Common myeloid progenitor, CD34-positive (primary cell): ENCODE results near the gene CENPL. TPM values are rescaled to one million over a fixed set of nuclear protein-coding genes. Genes with fewer than 3 reads are reported as not detected.

Experiments
- CTCF ChIA-PET: fragments of 350-600 bp; sonication (Branson Sonifier 250); formaldehyde crosslinking; loops from one replicate; lab custom pipeline; 2021; ENCODE audit warnings: antibody characterized with exemption; lab: Charles Lee
- POLR2A ChIA-PET: fragments of 350-600 bp; sonication (Branson Sonifier 250); formaldehyde crosslinking; loops from one replicate; lab custom pipeline; 2021; ENCODE audit warnings: antibody characterized with exemption; lab: Charles Lee
- DNase-seq, 3 donors: peaks; one replicate each; pipeline versions ENCODE4 v3.0.0 to v3.0.0-alpha.2; 2013
- H3K27ac ChIP-seq, 2 experiments: 1 replicate in 1 of 2; 2 replicates in 1 of 2; pipeline ENCODE4 v1.7.0; 2013; ENCODE audit warnings: inconsistent platforms in 2 of 2, low read length in 2 of 2, mild to moderate bottlenecking in 2 of 2, low read depth in 1 of 2, moderate library complexity in 1 of 2; ENCODE audit not compliant: severe bottlenecking in 2 of 2, insufficient read depth in 1 of 2, poor library complexity in 1 of 2
- H3K27me3 ChIP-seq, 5 experiments: replicated peaks in 2 of 5; 1 replicate in 3 of 5; 2 replicates in 2 of 5; pipeline versions ENCODE4 v1.6.1 to v1.7.0; 2013; ENCODE audit warnings: low read length in 4 of 5, mild to moderate bottlenecking in 2 of 5, moderate library complexity in 2 of 5, inconsistent platforms in 1 of 5; ENCODE audit not compliant: insufficient read depth in 5 of 5, control insufficient read depth in 4 of 5
- H3K36me3 ChIP-seq, 4 experiments: 1 replicate in 2 of 4; 2 replicates in 2 of 4; pipeline versions ENCODE4 v1.6.1 to v1.7.0; 2013; ENCODE audit warnings: low read length in 3 of 4, control low read depth in 1 of 4, mild to moderate bottlenecking in 1 of 4; ENCODE audit not compliant: control insufficient read depth in 4 of 4, insufficient read depth in 4 of 4
- H3K4me1 ChIP-seq, 4 experiments: 1 replicate in 3 of 4; 2 replicates in 1 of 4; pipeline versions ENCODE4 v1.6.1 to v1.7.1; 2013; ENCODE audit warnings: low read length in 3 of 4, mild to moderate bottlenecking in 3 of 4, control low read depth in 1 of 4, inconsistent platforms in 1 of 4, moderate library complexity in 1 of 4; ENCODE audit not compliant: control insufficient read depth in 4 of 4, insufficient read depth in 4 of 4; ENCODE audit errors: control extremely low read depth in 1 of 4
- H3K4me3 ChIP-seq, 7 experiments: 1 replicate in 4 of 7; 2 replicates in 3 of 7; pipeline versions ENCODE4 v1.5.1 to v1.7.0; 2013; ENCODE audit warnings: mild to moderate bottlenecking in 7 of 7, low read length in 6 of 7, moderate library complexity in 6 of 7, inconsistent platforms in 2 of 7, low read depth in 2 of 7, control low read depth in 1 of 7; ENCODE audit not compliant: insufficient read depth in 4 of 7, control insufficient read depth in 1 of 7; ENCODE audit errors: extremely low read depth in 1 of 7
- H3K9me3 ChIP-seq, 5 experiments: 1 replicate in 4 of 5; 2 replicates in 1 of 5; pipeline versions ENCODE4 v1.6.1 to v1.7.1; 2013; ENCODE audit warnings: low read length in 4 of 5, mild to moderate bottlenecking in 2 of 5, inconsistent platforms in 1 of 5, low read depth in 1 of 5, moderate library complexity in 1 of 5; ENCODE audit not compliant: control insufficient read depth in 4 of 5, insufficient read depth in 2 of 5; ENCODE audit errors: control extremely low read depth in 1 of 5
- WGBS: methylation state at CpG from one replicate; pipeline ENCODE4 v1.1.5; 2013; ENCODE audit not compliant: insufficient coverage; 5-methylcytosine and 5-hydroxymethylcytosine counted together
- polyA plus RNA-seq: library from polyadenylated mRNA; unstranded; fragments of 120-200 nt; gene quantifications from one replicate; pipeline ENCODE4 v1.2.1, GENCODE V29; 2013

Gene CENPL, protein sequence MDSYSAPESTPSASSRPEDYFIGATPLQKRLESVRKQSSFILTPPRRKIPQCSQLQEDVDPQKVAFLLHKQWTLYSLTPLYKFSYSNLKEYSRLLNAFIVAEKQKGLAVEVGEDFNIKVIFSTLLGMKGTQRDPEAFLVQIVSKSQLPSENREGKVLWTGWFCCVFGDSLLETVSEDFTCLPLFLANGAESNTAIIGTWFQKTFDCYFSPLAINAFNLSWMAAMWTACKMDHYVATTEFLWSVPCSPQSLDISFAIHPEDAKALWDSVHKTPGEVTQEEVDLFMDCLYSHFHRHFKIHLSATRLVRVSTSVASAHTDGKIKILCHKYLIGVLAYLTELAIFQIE
- 5.7 TPM for polyA plus RNA-seq

DNA sequence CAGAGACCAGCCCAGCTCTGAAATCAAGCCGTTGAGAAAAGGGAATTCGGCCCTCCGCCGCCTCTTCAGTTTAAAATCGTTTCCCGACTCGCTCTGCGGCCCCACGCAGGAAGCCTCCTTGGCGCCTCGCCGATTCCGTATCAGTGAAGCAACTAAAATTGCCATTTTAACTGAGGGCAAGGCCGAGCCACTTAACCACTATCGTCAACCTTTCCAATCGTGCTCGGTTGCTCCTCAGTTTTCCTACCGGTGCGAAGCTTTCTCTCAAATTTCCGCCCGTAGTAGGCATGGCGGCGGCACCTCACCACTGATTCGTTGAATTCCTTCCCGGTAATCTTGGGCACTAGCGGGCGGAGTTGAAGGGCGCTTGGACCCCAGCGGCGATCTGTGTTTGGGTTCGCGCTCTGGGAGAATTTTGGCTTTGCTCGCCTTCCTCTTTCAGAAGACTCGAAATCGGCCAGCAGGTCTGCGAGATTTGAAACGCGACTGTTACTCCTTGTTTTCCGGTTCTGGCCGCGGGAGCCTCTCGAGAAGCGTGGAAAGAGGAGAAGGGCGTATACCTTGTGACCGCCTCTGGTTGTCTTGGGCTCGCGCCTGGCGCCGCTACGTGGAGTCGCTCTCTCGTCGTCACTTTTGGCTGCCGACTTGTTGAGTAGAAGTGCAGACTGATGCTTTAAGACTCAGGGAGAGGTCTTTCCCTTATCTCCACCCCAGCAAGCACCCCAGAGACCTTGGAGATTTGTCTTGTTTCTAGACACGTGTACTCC lies at the start of gene CENPL, which contains the start of gene DARS2:
CENPL (minus strand) TSS at position 569 of the 767 bp plus-strand sequence. CDS start 13,584 bp downstream, outside the sequence.
DARS2 (plus strand) TSS at position 359 of the 767 bp plus-strand sequence. CDS start 557 bp downstream, outside the sequence.
- H3K27me3 ChIP-seq: no peaks in the 10 kb centered on the region
- POLR2A ChIA-PET: interaction anchor here (1.2 kb wide), 1 partner anchor 44 kb away, joined by 4 read pairs; no protein-coding TSS in a partner anchor
- CTCF ChIA-PET: interaction anchor here (0.7 to 2.0 kb wide), 7 partner anchors 9 to 1081 kb away, joined by 3 to 15 read pairs (median 5); no protein-coding TSS in a partner anchor
- peak within 1 kb of the TSS; percentile 84 to 89 for H3K27ac ChIP-seq
- peaks cover 0 to 10% (median 0%) of the 10 kb centered on the region in 4 experiments for H3K36me3 ChIP-seq
- H3K4me1 ChIP-seq: peaks cover 9 to 29% (median 10%) of the 10 kb centered on the region in 4 experiments
- peak; percentile 98 to 99 (median 99) for DNase-seq
- peak within 1 kb of the TSS; percentile 79 to 100 (median 96) for H3K4me3 ChIP-seq
- WGBS: under 1% methylated on average over 50 of the region's 55 CpGs
- H3K9me3 ChIP-seq: no peaks in the 10 kb centered on the region

DNA sequence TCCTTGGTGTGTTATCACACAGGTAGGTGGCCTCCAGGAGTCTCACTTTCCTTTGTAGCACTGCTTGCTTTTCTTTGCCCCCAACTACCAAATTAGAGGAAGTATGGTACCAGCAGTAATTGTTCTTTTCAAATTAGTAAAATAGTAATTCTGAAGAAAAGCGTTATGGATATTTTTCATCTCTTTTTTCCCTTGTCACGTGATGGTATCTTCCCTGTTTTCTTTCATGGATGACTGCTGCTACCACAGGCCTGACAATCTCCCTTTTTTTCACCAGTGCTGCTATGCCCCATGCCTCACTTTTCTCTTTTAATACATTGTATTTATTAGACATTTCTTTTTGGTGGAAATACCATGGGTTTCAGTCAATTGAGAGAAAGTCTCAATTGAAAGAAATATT lies 46.8 kb upstream of the CENPL start:
- 90% methylated on average over 2 of the region's 2 CpGs for WGBS
- Histone ChIP-seq H3K9me3 (no peaks in the 10 kb centered on the region), H3K4me1 (peaks cover 16 to 50% (median 25%) of the 10 kb centered on the region in 4 experiments), H3K27me3 (no peaks in the 10 kb centered on the region), H3K4me3 (peak overlapping the region in 1 of 7 experiments; percentile 39), H3K36me3 (peaks cover 2 to 10% (median 6%) of the 10 kb centered on the region in 4 experiments), H3K27ac (peak overlapping the region in 1 of 2 experiments; percentile 88)
- ChIA-PET POLR2A (no interaction called here), CTCF (no interaction called here)
- DNase-seq: peak in 1 of 3 donors; percentile 41

DNA sequence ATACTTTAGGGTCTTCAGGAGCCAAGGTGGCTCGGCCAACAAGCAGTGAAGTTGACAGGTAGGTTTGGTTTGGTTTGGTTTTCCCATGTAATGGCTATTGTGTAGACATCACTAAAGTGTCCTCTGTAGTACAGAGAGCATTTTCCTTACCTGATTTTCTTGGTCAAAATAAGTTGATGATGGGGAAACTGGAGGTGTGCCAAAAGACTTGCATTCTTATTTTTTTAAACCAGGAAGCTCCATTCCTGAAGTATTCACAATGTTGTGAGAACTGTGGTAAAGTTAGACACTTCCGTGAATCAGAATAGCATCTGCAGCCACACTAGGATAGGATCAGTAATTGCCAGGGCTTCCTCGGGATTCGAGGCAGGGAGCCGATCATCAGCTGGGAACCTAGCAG lies 46.4 kb upstream of the CENPL start:
- WGBS: 63% methylated on average over 3 of the region's 5 CpGs
- H3K9me3 ChIP-seq: no peaks in the 10 kb centered on the region
- no peaks in the 10 kb centered on the region for H3K27me3 ChIP-seq
- peaks cover 2 to 15% (median 8%) of the 10 kb centered on the region in 4 experiments for H3K36me3 ChIP-seq
- ChIA-PET CTCF (interaction anchor here (1.2 kb wide), 1 partner anchor 282 kb away, joined by 4 read pairs; no protein-coding TSS in a partner anchor), POLR2A (interaction anchor here (0.5 kb wide), 1 partner anchor 10 kb away, joined by 5 read pairs; no protein-coding TSS in a partner anchor)
- peak in 1 of 3 donors; percentile 31 for DNase-seq
- H3K4me1 ChIP-seq: peaks cover 18 to 54% (median 28%) of the 10 kb centered on the region in 4 experiments
- H3K4me3 ChIP-seq: peak overlapping the region in 1 of 7 experiments; percentile 99
- peak overlapping the region in 1 of 2 experiments; percentile 88 for H3K27ac ChIP-seq

DNA sequence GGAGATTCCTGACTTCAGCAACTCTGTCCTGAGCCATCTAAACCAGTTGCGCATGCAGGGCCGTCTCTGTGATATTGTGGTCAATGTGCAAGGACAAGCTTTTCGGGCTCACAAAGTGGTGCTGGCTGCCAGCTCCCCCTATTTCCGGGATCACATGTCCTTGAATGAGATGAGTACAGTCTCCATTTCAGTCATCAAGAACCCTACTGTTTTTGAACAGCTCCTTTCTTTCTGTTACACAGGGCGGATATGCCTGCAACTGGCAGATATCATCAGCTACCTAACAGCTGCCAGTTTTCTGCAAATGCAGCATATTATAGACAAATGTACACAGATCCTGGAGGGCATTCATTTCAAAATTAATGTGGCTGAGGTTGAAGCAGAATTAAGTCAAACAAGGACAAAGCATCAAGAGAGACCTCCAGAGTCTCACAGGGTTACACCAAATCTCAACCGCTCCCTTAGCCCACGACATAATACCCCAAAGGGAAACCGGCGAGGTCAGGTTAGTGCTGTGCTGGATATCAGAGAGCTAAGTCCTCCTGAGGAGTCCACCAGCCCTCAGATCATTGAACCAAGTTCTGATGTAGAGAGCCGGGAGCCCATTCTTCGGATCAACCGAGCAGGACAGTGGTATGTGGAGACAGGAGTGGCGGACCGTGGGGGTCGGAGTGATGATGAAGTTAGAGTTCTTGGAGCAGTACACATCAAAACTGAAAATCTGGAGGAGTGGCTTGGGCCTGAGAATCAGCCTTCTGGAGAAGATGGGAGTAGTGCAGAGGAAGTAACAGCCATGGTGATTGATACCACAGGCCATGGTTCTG lies 45.8 kb upstream of the CENPL start:
- Histone ChIP-seq H3K36me3 (peaks cover 1 to 19% (median 11%) of the 10 kb centered on the region in 4 experiments), H3K4me1 (peaks cover 23 to 60% (median 34%) of the 10 kb centered on the region in 4 experiments), H3K27me3 (no peaks in the 10 kb centered on the region), H3K4me3 (peak overlapping the region in 4 of 7 experiments; percentile 11 to 99 (median 36)), H3K27ac (peak overlapping the region; percentile 40 to 88), H3K9me3 (no peaks in the 10 kb centered on the region)
- 55% methylated on average over 14 of the region's 15 CpGs for WGBS
- CTCF ChIA-PET: interaction anchor here (1.2 kb wide), 1 partner anchor 282 kb away, joined by 4 read pairs; no protein-coding TSS in a partner anchor
- DNase-seq: peak; percentile 74 to 96 (median 89)
- POLR2A ChIA-PET: interaction anchor here (0.5 to 1.0 kb wide), 3 partner anchors 9 to 1142 kb away, joined by 3 to 5 read pairs (median 4); no protein-coding TSS in a partner anchor

GRCh38 chr1:173869021-173869359 lies 44.3 kb upstream of the CENPL start:
- 0% methylated on average over 1 of the region's 5 CpGs for WGBS
- CTCF ChIA-PET: interaction anchor here (1.2 to 1.7 kb wide), 2 partner anchors 205 to 1124 kb away, joined by 3 to 6 read pairs; no protein-coding TSS in a partner anchor
- peaks cover 27 to 71% (median 42%) of the 10 kb centered on the region in 4 experiments for H3K4me1 ChIP-seq

More at GRCh38 chr1:173869021-173869359, 44.3 kb upstream of the CENPL start:
- Histone ChIP-seq H3K27ac (peak overlapping the region; percentile 75 to 88), H3K27me3 (no peaks in the 10 kb centered on the region), H3K4me3 (peak overlapping the region; percentile 40 to 99 (median 95)), H3K9me3 (no peaks in the 10 kb centered on the region), H3K36me3 (peaks cover 6 to 34% (median 22%) of the 10 kb centered on the region in 4 experiments)
- POLR2A ChIA-PET: interaction anchor here (0.6 to 1.5 kb wide), 4 partner anchors 44 to 154 kb away, joined by 3 to 6 read pairs (median 5); partner anchors contain the start of genes CENPL and RC3H1
- peak in 2 of 3 donors; percentile 67 to 76 for DNase-seq
